GM21717 (cell line): ENCODE results near the gene PLD4.
"Not testable (repeated sequence)": the region's sequence is repeated elsewhere in the genome, so short reads cannot be mapped to it uniquely, and the experiment has no call there.

Experiments
- ATAC-seq: cut with Tn5 transposase; IDR thresholded peaks from one replicate; pipeline ENCODE4 v1.9.1; 2021; ENCODE audit warnings: mild to moderate bottlenecking, moderate library complexity; ENCODE audit not compliant: unreplicated experiment

The PLD4 gene

GRCh38 chr14:104939666-104940410 is 15.2 kb downstream of the PLD4 start:
- no peak for ATAC-seq

GRCh38 chr14:104940526-104941150 is 16.0 kb downstream of the PLD4 start:
- no peak for ATAC-seq

- ATAC-seq = no peak
These were observed 17.1 kb downstream of the PLD4 start for GRCh38 chr14:104941508-104942365.

GRCh38 chr14:104942586-104942985 is 17.9 kb downstream of the PLD4 start:
- no peak for ATAC-seq

GRCh38 chr14:104943216-104944015 is 18.7 kb downstream of the PLD4 start:
- ATAC-seq = not testable (repeated sequence)

- ATAC-seq = not testable (repeated sequence)
These were observed 19.3 kb downstream of the PLD4 start for GRCh38 chr14:104944016-104944308.

GRCh38 chr14:104944436-104945205 is 19.9 kb downstream of the PLD4 start:
- ATAC-seq = not testable (repeated sequence)

GRCh38 chr14:104945266-104945665 is 20.6 kb downstream of the PLD4 start:
- not testable (repeated sequence) for ATAC-seq

- not testable (repeated sequence) for ATAC-seq
These were observed 21.6 kb downstream of the PLD4 start for GRCh38 chr14:104945986-104946965.

GRCh38 chr14:104947201-104947600 is 22.5 kb downstream of the PLD4 start:
- not testable (repeated sequence) for ATAC-seq

- ATAC-seq = not testable (repeated sequence)
These were observed 23.4 kb downstream of the PLD4 start for GRCh38 chr14:104947881-104948735.

- ATAC-seq = no peak
These were observed 24.0 kb downstream of the PLD4 start for GRCh38 chr14:104948736-104949031.

- not testable (repeated sequence) for ATAC-seq
These were observed 24.8 kb downstream of the PLD4 start for GRCh38 chr14:104949406-104949955.

- no peak for ATAC-seq
These were observed 25.3 kb downstream of the PLD4 start for GRCh38 chr14:104950021-104950420.

- ATAC-seq = not testable (repeated sequence)
These were observed 26.0 kb downstream of the PLD4 start for GRCh38 chr14:104950701-104951100.

GRCh38 chr14:104951863-104952657 is 27.4 kb downstream of the PLD4 start:
- ATAC-seq = not testable (repeated sequence)

- ATAC-seq = no peak
These were observed 28.4 kb downstream of the PLD4 start for GRCh38 chr14:104953097-104953496.
